ENCODE results near the gene ZNF440. TPM values are rescaled to one million over a fixed set of nuclear protein-coding genes. Genes with fewer than 3 reads are reported as not detected.
"Not testable (repeated sequence)": the region's sequence is repeated elsewhere in the genome, so short reads cannot be mapped to it uniquely, and the experiment has no call there.

Gene ZNF440
- total RNA-seq, 1 experiment from 2014 or later: 21.2 TPM

DNA sequence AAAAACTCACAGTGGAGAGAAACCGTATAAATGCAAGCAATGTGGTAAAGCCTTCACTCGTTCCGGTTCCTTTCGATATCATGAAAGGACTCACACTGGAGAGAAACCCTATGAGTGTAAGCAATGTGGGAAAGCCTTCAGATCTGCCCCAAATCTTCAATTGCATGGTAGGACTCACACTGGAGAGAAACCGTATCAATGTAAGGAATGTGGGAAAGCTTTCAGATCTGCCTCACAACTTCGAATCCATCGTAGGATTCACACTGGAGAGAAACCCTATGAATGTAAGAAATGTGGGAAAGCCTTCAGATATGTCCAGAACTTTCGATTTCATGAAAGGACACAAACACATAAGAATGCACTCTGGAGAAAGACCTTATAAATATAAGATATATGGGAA is 54.1 kb downstream of the ZNF440 start:
- CTCF ChIA-PET: no interaction called here
- no peak for TF ChIP-seq CTCF (IDR thresholded peaks at IDR 0.05; ENCODE audit: unreplicated experiment)
- Mint-ChIP-seq H3K4me3 (ENCODE audit: low read depth, unreplicated experiment) (no peak overlapping the region), H3K27ac (ENCODE audit: unreplicated experiment) (no peak overlapping the region), H3K27me3 (ENCODE audit: unreplicated experiment) (no peaks in the 10 kb centered on the region), H3K4me1 (ENCODE audit: low read depth, unreplicated experiment) (no peaks in the 10 kb centered on the region), H3K9me3 (ENCODE audit: low read depth, unreplicated experiment) (peaks cover 2% of the 10 kb centered on the region), H3K36me3 (ENCODE audit: insufficient read depth, unreplicated experiment) (no peaks in the 10 kb centered on the region)
- BruUV-seq (replicated peaks): no TSS peak
- intact Hi-C loops (cut with micrococcal nuclease; ENCODE audit: unreplicated experiment): no loop called here
- DNase-seq: no peak

DNA sequence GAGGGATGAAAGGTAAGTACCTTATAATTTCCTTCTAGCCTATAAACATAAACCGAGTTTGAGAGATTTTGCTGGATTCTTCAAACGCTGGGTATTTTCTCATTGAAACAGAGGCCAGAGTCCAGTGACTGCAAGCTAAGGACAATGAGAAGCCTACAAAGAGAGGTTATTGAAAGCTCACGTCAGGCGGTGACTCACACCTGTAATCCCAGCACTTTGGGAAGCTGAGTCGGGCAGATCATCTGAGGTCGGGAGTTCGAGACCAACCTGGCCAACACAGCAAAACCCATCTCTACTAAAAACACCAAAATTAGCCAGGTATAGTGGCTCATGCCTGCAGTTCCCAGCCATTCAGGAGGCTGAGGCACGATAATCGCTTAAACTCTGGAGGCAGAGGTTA is 58.6 kb downstream of the ZNF440 start:
- peaks cover 6% of the 10 kb centered on the region for H3K9me3 Mint-ChIP-seq (ENCODE audit: low read depth, unreplicated experiment)
- BruUV-seq (replicated peaks): no TSS peak
- no peak overlapping the region for H3K4me3 Mint-ChIP-seq (ENCODE audit: low read depth, unreplicated experiment)
- CTCF ChIA-PET: no interaction called here
- intact Hi-C loops (cut with micrococcal nuclease; ENCODE audit: unreplicated experiment): no loop called here
- no peaks in the 10 kb centered on the region for H3K4me1 Mint-ChIP-seq (ENCODE audit: low read depth, unreplicated experiment)
- H3K27ac Mint-ChIP-seq (ENCODE audit: unreplicated experiment): no peak overlapping the region
- no peaks in the 10 kb centered on the region for H3K36me3 Mint-ChIP-seq (ENCODE audit: insufficient read depth, unreplicated experiment)
- H3K27me3 Mint-ChIP-seq (ENCODE audit: unreplicated experiment): no peaks in the 10 kb centered on the region
- no peak for TF ChIP-seq CTCF (IDR thresholded peaks at IDR 0.05; ENCODE audit: unreplicated experiment)
- no peak for DNase-seq

- intact Hi-C loops (cut with micrococcal nuclease; ENCODE audit: unreplicated experiment): no loop called here
- H3K27me3 Mint-ChIP-seq (ENCODE audit: unreplicated experiment): no peaks in the 10 kb centered on the region
- TF ChIP-seq CTCF (IDR thresholded peaks at IDR 0.05; ENCODE audit: unreplicated experiment): no peak
- no peak for DNase-seq
- CTCF ChIA-PET: no interaction called here
- H3K9me3 Mint-ChIP-seq (ENCODE audit: low read depth, unreplicated experiment): peaks cover 4% of the 10 kb centered on the region
- no peak overlapping the region for H3K27ac Mint-ChIP-seq (ENCODE audit: unreplicated experiment)
- no peak overlapping the region for H3K4me3 Mint-ChIP-seq (ENCODE audit: low read depth, unreplicated experiment)
- H3K4me1 Mint-ChIP-seq (ENCODE audit: low read depth, unreplicated experiment): no peaks in the 10 kb centered on the region
- H3K36me3 Mint-ChIP-seq (ENCODE audit: insufficient read depth, unreplicated experiment): no peaks in the 10 kb centered on the region
- no TSS peak for BruUV-seq (replicated peaks)
These were observed 59.7 kb downstream of the ZNF440 start for GRCh38 chr19:11873762-11874161.

DNA sequence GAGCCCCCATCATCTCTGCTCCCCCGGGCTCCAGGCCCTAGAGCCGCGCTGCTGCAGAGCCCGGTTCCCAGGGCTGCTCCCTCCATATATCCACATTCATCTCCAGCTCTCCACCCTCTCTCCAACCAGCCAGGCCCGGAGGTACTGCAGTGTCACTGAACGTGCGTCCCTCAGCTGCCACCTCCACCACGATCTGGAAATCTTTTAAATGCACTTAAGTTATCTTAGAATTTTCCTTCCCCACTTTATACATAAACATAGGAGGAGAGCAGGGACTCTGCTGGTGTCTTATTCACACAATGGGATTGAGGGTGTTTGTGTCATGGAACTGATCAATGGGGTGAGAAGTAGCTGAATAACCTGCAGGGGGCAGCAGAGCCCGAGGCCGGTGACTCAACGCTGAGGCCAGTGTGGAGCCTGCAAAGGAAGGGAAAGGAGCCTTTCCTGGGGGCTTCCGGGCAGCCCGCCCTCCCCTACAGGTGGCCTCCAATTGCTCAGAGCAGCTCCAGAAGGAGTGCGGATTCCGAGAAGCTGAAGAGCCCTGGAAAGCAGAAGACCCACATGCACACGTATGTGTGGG is 65.7 kb downstream of the ZNF440 start:
- DNase-seq; H3K4me3 Mint-ChIP-seq (ENCODE audit: low read depth, unreplicated experiment); H3K4me1 Mint-ChIP-seq (ENCODE audit: low read depth, unreplicated experiment); H3K36me3 Mint-ChIP-seq (ENCODE audit: insufficient read depth, unreplicated experiment); H3K27ac Mint-ChIP-seq (ENCODE audit: unreplicated experiment); CTCF ChIA-PET; BruUV-seq (replicated peaks); H3K27me3 Mint-ChIP-seq (ENCODE audit: unreplicated experiment): not testable (repeated sequence)
- peaks cover 12% of the 10 kb centered on the region for H3K9me3 Mint-ChIP-seq (ENCODE audit: low read depth, unreplicated experiment)
- intact Hi-C loops (cut with micrococcal nuclease; ENCODE audit: unreplicated experiment): loop anchor here (2.0 to 5.0 kb wide), 2 partner anchors 109 to 368 kb away; no protein-coding TSS in a partner anchor

DNA sequence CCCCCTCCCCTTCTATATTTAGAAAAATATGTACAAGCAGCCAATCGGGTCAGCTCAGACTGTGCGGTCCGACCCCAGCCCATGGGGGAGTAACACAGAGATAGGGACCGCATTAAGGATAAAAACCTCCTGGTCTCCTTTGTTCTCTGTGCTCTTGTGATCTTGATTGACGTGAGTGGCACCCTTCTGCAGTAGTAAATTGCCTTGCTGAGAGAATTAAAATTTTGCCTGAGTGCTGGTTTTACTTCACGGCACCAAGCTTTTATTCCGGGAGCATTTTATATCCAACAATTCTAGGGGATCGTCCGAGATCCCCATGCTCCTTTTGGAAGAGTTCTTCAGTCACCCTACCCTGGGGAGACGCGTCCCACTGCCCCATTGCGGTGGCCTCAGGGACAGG is 66.5 kb downstream of the ZNF440 start:
- CTCF ChIA-PET: interaction anchor here (1.0 kb wide), 1 partner anchor 260 kb away, joined by 3 read pairs; the partner anchor contains the start of gene ZNF20
- Mint-ChIP-seq H3K4me1 (ENCODE audit: low read depth, unreplicated experiment) (no peaks in the 10 kb centered on the region), H3K27ac (ENCODE audit: unreplicated experiment) (no peak overlapping the region), H3K36me3 (ENCODE audit: insufficient read depth, unreplicated experiment) (no peaks in the 10 kb centered on the region), H3K9me3 (ENCODE audit: low read depth, unreplicated experiment) (peaks cover 12% of the 10 kb centered on the region), H3K27me3 (ENCODE audit: unreplicated experiment) (no peaks in the 10 kb centered on the region), H3K4me3 (ENCODE audit: low read depth, unreplicated experiment) (no peak overlapping the region)
- no peak for DNase-seq
- no TSS peak for BruUV-seq (replicated peaks)
- TF ChIP-seq CTCF (IDR thresholded peaks at IDR 0.05; ENCODE audit: unreplicated experiment): no peak
- intact Hi-C loops (cut with micrococcal nuclease; ENCODE audit: unreplicated experiment): loop anchor here (2.0 to 5.0 kb wide), 2 partner anchors 108 to 367 kb away; no protein-coding TSS in a partner anchor
